ENCODE results near the gene KRTAP10-12.

KRTAP10-12 gene

GRCh38 chr21:44738621-44739020 is 41.6 kb downstream of the KRTAP10-12 start:
- H3K27ac ChIP-seq, result no peak overlapping the region
- peaks cover 4 to 46% (median 32%) of the 10 kb centered on the region in 3 donors for H3K9me3 ChIP-seq
- TF ChIP-seq CTCF (IDR thresholded peaks at IDR 0.05), result no peak
- DNase-seq, result no peak
- no peaks in the 10 kb centered on the region for H3K4me1 ChIP-seq
- H3K4me3 ChIP-seq, result no peak overlapping the region
- intact Hi-C loops (cut with DNase I; ENCODE audit: low total_unique reads), result no loop called here
- no peaks in the 10 kb centered on the region for H3K36me3 ChIP-seq
- H3K27me3 ChIP-seq, result peaks cover 0 to 17% of the 10 kb centered on the region in 2 donors

GRCh38 chr21:44739316-44739715 is 42.3 kb downstream of the KRTAP10-12 start:
- TF ChIP-seq CTCF (IDR thresholded peaks at IDR 0.05), result no peak
- intact Hi-C loops (cut with DNase I; ENCODE audit: low total_unique reads), result no loop called here
- no peak overlapping the region for H3K27ac ChIP-seq
- no peak overlapping the region for H3K4me3 ChIP-seq
- no peaks in the 10 kb centered on the region for H3K4me1 ChIP-seq
- DNase-seq, result no peak
- H3K36me3 ChIP-seq, result no peaks in the 10 kb centered on the region
- peaks cover 0 to 10% of the 10 kb centered on the region in 2 donors for H3K27me3 ChIP-seq
- H3K9me3 ChIP-seq, result peaks cover 4 to 46% (median 32%) of the 10 kb centered on the region in 3 donors

- no peaks in the 10 kb centered on the region for H3K27me3 ChIP-seq
- peaks cover 4 to 40% (median 32%) of the 10 kb centered on the region in 3 donors for H3K9me3 ChIP-seq
- DNase-seq, result no peak
- H3K27ac ChIP-seq, result no peak overlapping the region
- no peaks in the 10 kb centered on the region for H3K4me1 ChIP-seq
- intact Hi-C loops (cut with DNase I; ENCODE audit: low total_unique reads), result no loop called here
- no peak overlapping the region for H3K4me3 ChIP-seq
- TF ChIP-seq CTCF (IDR thresholded peaks at IDR 0.05), result no peak
- no peaks in the 10 kb centered on the region for H3K36me3 ChIP-seq
Measured at GRCh38 chr21:44740742-44741141, 43.8 kb downstream of the KRTAP10-12 start.

- no peak overlapping the region for H3K4me3 ChIP-seq
- no peaks in the 10 kb centered on the region for H3K36me3 ChIP-seq
- no peak for TF ChIP-seq CTCF (IDR thresholded peaks at IDR 0.05)
- DNase-seq, result no peak
- no peak overlapping the region for H3K27ac ChIP-seq
- no peaks in the 10 kb centered on the region for H3K27me3 ChIP-seq
- intact Hi-C loops (cut with DNase I; ENCODE audit: low total_unique reads), result no loop called here
- H3K4me1 ChIP-seq, result no peaks in the 10 kb centered on the region
- H3K9me3 ChIP-seq, result peaks cover 4 to 28% (median 27%) of the 10 kb centered on the region in 3 donors
Measured at GRCh38 chr21:44741921-44742320, 44.9 kb downstream of the KRTAP10-12 start.

- Histone ChIP-seq H3K4me1 (no peaks in the 10 kb centered on the region), H3K36me3 (no peaks in the 10 kb centered on the region), H3K9me3 (peaks cover 4 to 21% (median 21%) of the 10 kb centered on the region in 3 donors), H3K27me3 (no peaks in the 10 kb centered on the region), H3K27ac (no peak overlapping the region), H3K4me3 (no peak overlapping the region)
- DNase-seq, result no peak
- intact Hi-C loops (cut with DNase I; ENCODE audit: low total_unique reads), result no loop called here
- TF ChIP-seq CTCF (IDR thresholded peaks at IDR 0.05), result no peak
Measured at GRCh38 chr21:44742418-44743153, 45.6 kb downstream of the KRTAP10-12 start.
